CMK (cell line): Measurements from ENCODE around the gene GSE1.
"Not testable (repeated sequence)": the region's sequence is repeated elsewhere in the genome, so short reads cannot be mapped to it uniquely, and the experiment has no call there.

ENCODE experiments used
- DNase-seq: peaks from one replicate; pipeline ENCODE4 v3.0.0-alpha.2; 2010; ENCODE audit warnings: low read depth

The GSE1 gene

DNA sequence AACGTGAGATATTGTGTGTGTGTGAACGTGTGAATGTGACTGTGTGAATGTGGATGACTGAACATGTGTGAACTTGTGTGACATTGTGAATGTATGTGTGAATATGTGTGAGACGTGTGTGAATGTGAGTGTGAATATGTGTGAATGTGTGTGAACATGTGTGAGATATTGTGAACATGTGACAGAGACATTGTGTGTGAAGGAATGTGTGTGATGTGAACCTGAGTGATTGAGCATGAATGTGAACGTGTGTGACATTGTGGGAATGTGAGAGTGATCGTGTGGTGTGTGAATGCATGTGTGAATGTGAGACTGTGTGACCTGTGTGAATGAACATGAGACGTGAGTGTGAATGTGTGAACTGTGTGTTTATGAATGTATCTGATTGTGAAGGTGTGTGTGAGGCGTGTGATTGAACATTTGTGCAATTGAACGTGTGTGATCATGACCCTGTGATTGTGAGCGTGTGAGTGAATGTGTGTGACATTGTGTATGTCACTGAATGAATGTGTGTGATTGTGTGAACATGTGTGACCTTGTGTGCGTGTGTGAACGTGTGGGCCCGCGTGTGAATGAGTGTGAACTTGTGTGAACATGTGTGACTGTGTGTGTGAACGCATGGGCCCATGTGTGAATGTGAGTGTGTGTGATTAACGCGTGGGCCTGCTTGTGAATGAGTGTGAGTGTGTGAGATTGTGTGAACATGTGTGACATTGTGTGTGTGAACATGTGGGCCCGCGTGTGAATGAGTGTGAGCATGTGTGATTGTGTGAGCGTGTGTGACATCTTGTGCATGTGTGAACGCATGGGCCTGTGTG, 23.2 kb upstream of the GSE1 start:
- DNase-seq: no peak

DNA sequence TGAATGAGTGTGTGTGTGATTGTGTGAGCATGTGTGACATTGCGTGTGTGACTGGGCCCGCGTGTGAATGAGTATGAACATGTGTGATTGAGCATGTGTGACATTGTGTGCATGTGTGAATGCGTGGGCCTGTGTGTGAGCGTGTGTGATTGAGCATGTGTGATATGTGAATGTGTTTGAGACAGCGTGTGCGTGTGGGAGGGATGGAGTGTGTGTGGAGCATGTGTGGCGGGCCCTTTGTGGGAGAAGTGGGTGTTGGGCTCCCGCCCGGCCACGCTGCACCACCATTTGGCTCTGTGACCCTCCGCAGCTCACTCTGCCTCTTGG, 22.7 kb upstream of the GSE1 start:
- no peak for DNase-seq

DNA sequence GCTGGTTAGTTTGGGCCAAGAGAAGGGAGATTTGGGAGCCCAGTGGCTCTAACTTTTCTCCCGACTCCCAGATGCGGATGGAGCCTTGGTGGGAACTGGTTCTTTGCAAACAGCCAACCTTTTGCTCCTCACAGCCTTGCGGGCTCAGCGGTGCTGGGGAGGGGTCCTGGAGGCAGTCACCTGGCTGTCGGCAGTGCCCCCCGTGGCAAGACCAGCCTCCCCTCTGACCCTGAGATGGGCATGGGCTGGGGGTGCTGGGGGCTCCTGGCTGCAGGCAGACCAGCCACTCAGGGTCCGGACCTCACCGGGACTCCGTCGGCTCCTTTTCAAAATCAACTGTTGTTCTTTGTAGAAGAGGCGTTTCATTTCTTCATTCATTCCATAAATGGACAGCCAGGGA, 21.7 kb upstream of the GSE1 start:
- DNase-seq: no peak

DNA sequence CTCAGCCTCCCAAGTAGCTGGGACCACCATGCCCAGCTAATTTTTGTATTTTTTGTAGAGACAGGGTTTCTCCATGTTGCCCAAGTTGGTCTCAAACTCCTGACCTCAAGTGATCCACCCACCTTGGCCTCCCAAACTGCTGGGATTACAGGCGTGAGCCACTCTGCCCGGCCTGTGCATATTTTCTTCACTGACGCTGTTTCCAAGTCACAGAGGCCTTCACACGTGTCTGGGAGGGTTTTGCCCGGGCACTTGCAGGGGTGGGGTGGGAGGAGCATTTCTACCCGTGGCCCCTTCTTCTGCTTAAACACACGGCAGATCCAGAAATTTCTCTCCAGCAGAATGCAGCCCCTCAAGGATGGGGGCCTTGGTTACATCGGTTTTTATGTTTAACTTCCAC, 20.8 kb upstream of the GSE1 start:
- DNase-seq: not testable (repeated sequence)

DNA sequence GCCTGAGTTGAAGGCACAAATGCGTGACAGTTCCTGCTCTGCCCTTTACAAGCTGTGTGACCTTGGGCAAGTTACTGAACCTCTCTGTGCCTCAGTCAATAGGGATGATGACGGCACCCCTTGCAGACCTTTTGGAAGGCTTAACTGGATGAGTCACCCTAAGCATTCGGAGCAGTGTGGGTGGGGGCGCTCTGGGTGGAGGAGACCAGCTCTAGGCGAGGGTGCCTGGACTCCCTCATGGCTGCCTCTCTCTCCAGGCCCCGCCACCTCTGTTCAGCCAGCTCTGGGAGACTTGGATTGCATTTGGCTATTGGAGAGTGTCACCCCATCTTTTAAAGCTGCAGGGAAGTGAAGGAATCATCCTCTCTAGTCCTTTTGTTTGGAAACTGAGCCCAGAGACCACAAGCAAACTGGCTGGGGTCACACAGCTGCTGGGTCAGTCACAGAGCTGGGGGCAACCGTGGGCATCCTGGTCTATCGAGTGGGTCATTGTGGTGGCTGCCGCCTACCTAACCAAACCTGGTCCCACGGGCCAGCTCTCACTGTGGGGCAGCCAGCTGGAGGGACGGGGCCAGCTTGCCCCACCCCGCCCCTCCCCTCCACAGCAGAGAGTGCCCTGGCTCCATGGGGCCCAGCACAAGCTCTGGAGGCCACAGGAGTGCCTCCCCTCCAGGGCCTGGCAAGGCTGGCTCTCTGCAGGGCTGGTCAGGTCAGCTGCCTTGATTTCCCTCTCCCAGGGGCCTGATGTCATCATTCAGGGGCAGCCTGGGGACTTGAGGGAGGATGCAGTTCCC, 20.2 kb upstream of the GSE1 start:
- DNase-seq: no peak

DNA sequence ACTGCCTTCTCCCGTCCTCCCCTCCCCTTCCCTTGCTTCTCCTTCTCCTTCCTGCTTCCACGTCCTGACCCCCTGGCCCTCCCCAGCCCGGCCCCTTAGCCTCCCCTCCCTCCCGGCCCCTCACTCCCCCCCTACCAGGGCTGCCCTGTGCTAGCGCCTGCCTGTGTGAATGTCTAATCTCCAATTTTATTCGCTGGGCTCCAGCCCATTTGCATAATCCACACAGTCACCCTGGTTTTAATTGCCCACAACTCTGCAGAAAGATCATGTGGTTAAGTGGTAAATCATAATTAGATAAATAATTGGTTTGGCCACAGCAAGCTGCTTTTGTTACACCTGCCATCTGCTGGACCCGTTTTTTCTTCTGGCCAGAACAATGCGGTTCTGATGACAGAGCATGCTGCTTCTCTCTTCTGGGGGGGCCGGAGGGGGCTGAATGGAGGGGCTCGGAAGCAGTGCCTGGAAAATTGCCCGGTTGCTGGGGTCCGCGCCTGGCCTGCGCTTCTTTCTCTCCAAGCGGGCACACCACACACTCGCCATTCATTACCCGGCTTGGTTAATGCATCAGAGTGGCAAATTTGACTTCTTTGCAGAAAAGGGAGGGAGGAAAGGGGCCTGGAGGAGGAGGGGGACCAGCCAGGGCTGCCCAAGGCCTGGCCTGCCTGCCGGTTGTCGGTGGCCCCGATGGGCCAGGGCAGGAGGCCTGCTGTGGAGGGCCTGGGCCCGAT, 19.5 kb upstream of the GSE1 start:
- DNase-seq: no peak

DNA sequence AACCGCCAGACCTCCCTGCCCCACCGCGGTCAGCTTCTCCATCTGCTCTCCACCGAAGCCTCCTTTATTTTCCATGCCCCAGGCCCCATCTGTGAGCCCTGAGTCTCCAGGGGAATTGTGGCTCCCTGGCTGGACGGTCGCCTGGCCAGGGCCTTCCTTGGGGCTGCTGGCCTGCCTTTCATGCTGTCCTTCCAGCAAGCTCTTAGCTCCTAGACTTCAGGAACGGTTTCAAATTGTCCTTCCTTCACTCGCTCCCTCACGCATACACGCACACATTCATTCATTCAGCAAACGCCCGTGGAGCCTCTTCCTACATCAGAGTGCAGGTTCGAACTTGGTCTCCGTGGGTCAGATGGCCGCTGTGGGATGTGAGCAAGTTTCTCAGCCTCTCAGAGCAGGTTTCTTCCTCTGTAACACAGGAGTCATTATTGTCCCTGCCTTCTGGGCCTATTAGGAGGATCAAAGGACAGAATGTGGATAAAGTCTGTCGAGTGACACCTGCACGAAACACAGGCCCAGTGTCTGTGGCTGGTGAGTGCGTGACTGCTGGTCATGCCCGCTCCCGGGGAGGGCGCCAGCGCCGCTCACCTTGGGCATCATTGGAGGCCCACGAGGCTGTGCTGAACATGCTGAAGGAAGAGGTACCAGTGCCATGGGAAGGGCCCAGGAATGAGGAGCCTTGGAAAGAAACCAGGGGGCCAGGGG, 18.7 kb upstream of the GSE1 start:
- no peak for DNase-seq

DNA sequence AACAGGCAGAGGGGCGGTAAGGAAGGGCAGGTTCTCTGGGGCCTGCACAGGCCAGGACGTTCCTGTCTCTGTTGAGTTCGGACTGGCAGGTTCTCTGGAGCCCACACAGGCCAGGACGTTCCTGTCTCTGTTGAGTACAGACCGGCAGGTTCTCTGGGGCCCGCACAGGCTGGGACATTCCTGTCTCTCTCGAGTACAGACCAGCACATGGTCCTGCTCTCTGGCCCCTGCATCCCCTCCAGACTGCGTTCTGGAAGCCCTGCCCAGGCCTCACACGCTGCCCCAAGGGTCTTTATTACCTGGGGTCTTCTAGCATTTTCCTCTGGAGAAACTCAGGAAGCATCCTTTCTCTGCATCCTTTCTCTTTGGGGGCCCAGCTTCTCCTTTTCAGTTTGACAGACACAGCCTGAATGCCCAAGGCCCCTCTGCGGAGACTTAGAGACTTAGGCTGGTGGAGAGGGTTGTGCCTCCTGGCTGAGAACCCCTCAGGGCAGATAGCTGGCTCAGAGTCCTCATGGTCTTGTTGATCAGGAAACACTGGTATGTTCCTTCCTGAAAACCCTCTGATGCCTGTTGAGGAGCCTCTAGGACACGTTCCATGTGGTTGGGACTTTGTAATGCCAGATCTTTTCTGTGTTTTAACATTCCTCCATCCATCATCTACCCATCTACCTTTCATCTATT, 18.0 kb upstream of the GSE1 start:
- no peak for DNase-seq

DNA sequence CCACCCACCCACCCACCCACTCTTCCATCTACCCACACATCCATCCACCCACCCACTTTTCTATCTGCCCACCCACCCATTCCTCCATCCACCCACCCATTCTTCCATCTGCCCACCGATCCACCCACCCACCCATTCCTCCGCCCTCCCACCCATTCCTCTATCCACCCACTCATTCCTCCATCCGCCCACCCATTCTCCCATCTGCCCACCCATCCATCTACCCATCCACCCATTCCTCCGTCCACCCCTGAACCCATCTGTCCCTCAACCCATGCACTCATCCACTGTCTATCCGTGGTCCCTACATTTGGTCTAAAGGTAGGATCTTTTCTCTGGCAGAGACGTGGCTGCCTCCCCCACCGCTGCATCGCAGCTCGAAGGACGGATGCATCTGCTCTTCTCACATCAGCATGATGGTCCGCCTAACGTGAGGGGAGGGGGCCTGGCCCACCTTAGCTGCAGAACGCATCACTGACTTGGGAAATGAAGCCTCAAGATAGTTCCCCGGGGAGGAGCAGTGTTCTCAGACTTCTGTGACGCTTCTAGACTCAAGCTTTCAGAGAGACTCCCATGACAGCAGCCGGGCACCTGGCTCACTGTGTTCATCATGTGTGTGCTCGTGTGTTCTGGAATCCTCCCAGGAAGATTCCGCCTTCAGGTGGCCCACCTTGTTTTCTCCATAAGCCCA, 17.2 kb upstream of the GSE1 start:
- DNase-seq: no peak

DNA sequence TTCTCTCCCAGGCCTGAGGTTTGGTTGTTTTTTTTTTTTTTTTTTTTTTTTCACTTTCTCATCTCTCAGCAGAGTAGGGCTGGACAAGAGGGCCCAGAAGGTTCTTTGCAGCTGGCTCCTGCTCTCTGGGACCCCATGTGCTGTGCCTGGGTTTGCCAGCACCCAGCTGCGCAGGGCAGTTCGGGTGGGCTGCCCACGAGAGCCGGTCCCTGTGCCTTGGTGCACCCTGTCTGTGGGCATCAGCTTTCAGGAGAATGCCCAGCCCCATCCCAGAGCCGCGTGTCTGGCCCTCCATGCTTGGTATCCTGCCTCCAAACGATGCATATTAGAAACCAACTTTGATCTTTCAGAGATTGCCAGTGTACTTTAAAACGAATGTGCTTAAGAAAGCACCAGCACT, 15.0 kb upstream of the GSE1 start:
- DNase-seq: no peak

DNA sequence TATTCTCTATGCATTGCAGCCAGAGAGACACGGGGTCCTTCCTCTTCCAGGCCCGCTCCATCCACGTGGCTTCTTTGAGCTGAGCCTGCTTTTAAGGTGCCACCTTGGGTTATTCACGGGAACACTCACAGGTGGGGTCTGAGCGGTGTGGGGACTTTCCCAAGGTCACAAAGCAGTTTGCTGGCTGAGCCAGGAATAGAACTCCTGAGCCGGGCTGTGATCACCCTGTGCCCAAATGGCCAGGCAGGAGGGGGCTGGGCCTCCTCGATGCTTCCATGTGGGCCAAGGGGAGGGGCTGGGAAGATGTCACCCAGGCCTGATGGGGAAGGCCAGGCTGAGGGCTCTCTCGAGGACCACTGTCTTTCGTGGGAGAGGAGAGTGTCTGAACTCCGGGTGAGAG, 13.0 kb upstream of the GSE1 start:
- DNase-seq: no peak

DNA sequence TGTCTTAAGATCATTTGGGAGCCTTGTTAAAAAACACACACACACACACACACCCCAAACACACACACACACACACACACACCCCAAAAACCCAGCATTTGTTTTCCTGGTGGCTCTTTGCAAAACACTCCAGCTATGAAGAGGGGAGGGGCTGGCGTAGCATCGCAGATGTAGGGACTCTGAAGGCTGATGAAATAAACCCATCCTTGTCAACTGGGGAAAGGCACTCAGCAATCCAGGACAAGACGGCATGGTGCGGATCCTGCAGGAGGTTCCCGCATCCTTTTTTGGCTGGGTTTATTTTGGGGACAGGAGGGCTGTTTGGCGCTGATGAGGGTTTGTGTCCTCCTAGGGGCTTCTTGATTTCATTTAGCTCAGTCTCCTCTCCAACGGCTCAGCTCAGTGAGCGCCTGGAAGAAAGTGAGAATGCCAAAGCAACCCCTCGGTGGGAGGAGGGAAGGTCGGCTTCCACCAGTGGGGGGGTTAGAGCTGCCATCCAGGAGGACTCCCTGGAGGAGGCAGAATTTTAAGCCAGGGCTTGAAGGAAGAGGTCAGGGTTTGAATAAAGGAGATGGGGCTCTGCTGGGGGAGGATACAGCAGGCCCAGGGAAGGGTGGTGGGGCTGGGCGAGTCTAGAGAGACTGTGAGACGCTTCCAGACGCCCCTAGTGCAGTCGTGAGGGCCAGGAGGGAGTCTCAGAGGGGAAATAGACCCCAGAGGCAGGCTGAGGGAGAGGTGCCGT, 12.4 kb upstream of the GSE1 start:
- DNase-seq: no peak

DNA sequence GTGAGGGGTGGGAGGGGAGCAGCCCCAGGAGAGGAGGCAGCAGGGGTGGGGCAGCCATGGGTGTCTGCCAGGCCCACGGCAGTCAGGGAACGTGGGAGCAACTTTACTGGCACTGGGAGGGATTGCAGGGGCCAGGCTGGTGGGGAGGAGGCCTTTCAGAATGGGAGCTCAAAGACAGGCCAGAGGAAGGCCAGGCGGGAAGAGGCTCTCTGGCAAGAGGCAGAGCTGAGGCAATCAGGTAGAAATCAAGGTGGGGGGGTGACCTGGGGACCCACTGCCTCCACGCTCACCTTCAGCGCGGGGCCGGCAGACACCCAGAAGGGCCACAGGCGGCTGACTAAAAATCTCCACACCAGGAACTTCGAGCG, 11.9 kb upstream of the GSE1 start:
- no peak for DNase-seq

DNA sequence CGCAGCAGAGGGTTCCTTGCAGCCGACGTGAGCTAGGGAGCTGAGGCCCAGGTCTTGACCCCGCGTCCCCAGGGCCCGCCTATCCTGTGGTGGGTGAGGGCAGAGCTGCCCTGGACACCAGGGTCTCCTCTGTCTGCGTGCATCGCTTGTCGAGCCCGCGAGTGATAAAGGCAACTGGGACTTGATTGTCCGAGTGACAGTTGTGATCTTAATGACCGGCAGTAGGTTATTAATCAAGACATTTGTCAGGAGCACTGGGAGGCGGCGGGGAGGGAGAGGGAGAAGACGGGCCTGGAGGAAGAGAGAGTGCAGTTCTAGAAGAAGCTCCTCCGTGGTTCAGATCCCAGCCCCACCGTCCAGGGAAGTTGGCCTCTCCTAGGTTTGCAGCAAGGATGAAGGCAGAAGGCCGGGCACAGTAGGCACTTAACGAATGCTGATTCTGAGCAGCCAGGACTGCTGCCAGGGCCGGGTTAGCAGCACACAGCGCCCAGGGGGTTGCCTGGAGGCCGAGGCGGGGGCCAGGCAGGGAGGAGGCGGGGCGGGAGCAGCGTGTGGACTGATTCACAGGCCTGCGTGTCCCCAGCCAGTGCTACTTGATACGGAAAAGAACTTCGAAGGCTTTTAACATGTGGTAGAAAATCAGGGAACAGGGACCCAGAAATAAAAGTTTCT, 11.3 kb upstream of the GSE1 start:
- DNase-seq: no peak

DNA sequence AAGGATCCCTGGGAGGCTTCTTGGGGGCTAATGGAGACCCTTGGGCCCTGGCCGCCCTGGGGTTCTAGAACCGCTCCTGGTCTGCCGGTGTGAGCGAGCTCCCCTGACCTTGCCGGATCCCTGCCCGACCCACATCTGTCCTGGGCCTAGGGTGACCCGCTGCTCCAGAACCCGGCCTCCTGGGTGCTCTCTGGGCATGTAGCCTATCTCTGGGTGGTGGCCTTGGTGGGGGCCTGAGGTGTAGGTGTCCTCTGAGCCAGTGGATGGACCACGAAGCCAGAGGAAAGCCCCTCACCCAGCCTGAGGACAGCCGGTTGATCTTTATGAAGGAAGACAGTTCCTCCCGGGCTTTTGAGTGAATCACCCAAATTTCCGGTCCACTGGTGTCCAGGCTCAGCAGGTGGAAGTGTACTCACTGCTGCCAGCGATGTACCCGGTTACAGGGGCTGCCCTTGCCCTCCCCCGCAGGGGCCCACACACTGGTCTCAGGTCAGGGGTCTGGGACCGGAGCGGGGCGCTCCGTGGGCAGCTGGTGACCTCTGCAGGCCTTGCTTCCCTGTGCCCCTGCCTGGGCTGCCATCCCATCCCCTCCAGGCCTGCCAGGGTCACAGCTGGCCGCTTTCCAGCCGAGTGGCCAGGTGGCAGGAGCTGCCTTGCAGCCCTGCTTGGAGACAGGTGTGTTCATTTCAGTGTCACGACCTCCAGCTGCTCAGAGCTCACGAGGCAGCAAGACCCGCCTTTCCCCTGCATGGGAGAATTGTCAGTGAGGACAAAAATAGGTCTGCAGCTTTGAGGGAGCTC, 10.5 kb upstream of the GSE1 start:
- no peak for DNase-seq

DNA sequence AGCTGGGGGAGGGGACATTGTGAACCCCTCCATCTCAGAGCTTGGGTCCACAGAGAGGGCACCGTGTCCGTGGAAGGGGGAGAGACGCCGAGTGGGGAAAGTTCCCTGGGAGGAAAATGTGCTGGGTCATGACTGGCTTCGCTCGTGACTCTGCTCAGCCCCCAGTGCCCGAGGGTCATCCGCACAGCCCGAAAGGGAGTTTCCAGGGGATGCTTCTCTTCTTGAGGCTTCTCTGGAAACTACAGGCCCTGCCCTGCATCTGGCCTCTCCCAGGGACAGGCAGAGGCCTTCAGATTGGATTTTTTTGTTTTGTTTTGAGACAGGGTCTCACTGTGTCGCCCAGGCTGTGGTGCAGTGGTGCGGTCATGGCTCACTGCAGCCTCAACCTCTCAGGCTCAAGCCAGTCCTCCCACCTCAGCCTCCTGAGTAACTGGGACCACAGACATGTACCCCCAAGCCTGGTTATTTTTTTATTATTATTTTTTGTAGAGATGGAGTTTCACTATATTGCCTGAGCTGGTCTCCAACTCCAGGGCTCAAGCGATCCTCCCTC, 9.8 kb upstream of the GSE1 start:
- DNase-seq: no peak

DNA sequence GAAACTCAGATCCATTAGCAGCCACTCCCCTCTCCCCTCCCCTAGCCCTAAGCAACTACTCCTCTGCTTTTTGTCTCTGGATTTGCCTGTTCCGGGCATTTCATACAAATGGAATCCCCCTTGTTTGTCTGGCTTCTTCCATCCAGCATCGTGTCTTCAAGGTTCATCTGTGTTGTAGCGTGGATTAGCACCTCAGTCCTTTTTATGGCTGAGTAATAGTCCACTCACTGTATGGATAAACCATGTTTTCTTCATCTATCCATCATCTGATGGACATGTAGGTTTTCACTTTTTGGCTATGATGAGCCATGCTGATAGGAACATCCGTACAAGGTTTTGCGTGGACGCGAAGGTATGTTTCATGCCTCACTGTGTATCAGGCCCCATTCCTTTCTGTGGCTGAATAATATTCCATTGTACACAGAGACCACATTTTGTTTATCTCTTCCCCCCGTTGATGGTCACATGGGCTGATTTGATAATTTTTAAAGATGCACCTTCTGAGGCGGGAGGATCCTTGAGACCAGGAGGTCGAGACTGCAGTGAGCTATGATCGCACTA, 8.9 kb upstream of the GSE1 start:
- no peak for DNase-seq
